H1 (cell line): ENCODE data around the gene OPCML. TPM values are rescaled to one million over a fixed set of nuclear protein-coding genes. Genes with fewer than 3 reads are reported as not detected.

Source experiments
- CTCF ChIA-PET: fragments of 300-600 bp; sonication (Branson Sonifier 250); formaldehyde crosslinking; loops from one replicate; lab custom pipeline; 2021; ENCODE audit not compliant: partially characterized antibody; lab: Charles Lee
- POLR2A ChIA-PET: fragments of 300-600 bp; sonication (Branson Sonifier 250); formaldehyde crosslinking; loops from one replicate; lab custom pipeline; 2021; ENCODE audit warnings: inconsistent platforms; ENCODE audit not compliant: partially characterized antibody; lab: Charles Lee
- DNase-seq, 2 experiments: peaks; one replicate each; pipeline versions ENCODE4 v3.0.0 to v3.0.0-alpha.2; 2010 to 2022; ENCODE audit warnings: low spot score in 2 of 2, low read depth in 1 of 2, mixed read lengths in 1 of 2
- FAIRE-seq: peaks from 2 replicates; lab custom pipeline; 2011; peaks lifted over from hg19 to GRCh38; lab: Jason Lieb, UNC
- H2AFZ ChIP-seq: 2 replicates; pipeline ENCODE4 v1.8.1; 2012; ENCODE audit warnings: low read length, inconsistent platforms
- H2AK5ac ChIP-seq: 2 replicates; pipeline ENCODE4 v1.6.1; 2013; ENCODE audit warnings: low read depth, low read length
- H2BK120ac ChIP-seq: replicated peaks from 2 replicates; pipeline ENCODE3; 2013; ENCODE audit warnings: low read depth, low read length, inconsistent platforms
- H2BK12ac ChIP-seq: 2 replicates; pipeline ENCODE4 v1.6.1; 2013; ENCODE audit warnings: low read depth, low read length
- H2BK15ac ChIP-seq: 2 replicates; pipeline ENCODE4 v1.6.1; 2013; ENCODE audit warnings: low read length
- H2BK20ac ChIP-seq: 2 replicates; pipeline ENCODE4 v1.6.1; 2013; ENCODE audit warnings: low read length
- H2BK5ac ChIP-seq: 2 replicates; pipeline ENCODE4 v1.6.1; 2013; ENCODE audit warnings: low read depth, low read length
- H3K14ac ChIP-seq: 2 replicates; pipeline ENCODE4 v1.6.1; 2013; ENCODE audit warnings: inconsistent platforms; ENCODE audit not compliant: insufficient read length
- H3K18ac ChIP-seq: 2 replicates; pipeline ENCODE4 v1.6.1; 2013; ENCODE audit warnings: low read length; ENCODE audit errors: extremely low read depth
- H3K23ac ChIP-seq: 2 replicates; pipeline ENCODE4 v1.6.1; 2013; ENCODE audit warnings: inconsistent platforms; ENCODE audit not compliant: insufficient read length
- H3K23me2 ChIP-seq: 2 replicates; pipeline ENCODE4 v1.6.1; 2013; ENCODE audit warnings: low read depth, low read length
- H3K27ac ChIP-seq: 2 replicates; pipeline ENCODE4 v1.6.1; 2011; ENCODE audit warnings: low read depth, low read length, inconsistent platforms
- H3K27me3 ChIP-seq, 4 experiments: replicated peaks in 1 of 4; 1 replicate in 1 of 4; 2 replicates in 3 of 4; pipeline versions ENCODE4 v1.6.1 to v1.8.1; 2011 to 2013; ENCODE audit warnings: low read length in 3 of 4, mild to moderate bottlenecking in 3 of 4, inconsistent platforms in 2 of 4, mixed read lengths in 2 of 4, moderate library complexity in 1 of 4; ENCODE audit not compliant: control insufficient read depth in 3 of 4, insufficient read depth in 3 of 4; ENCODE audit errors: extremely low read depth in 1 of 4
- H3K36me3 ChIP-seq, 4 experiments: 2 replicates each; pipeline versions ENCODE4 v1.6.1 to v1.8.1; 2011 to 2013; ENCODE audit warnings: mild to moderate bottlenecking in 4 of 4, low read length in 3 of 4, moderate library complexity in 2 of 4, control low read depth in 1 of 4, inconsistent platforms in 1 of 4; ENCODE audit not compliant: insufficient read depth in 4 of 4, control insufficient read depth in 2 of 4
- H3K4ac ChIP-seq: replicated peaks from 2 replicates; pipeline ENCODE3; 2013; ENCODE audit warnings: low read length, low read depth, mixed read lengths, inconsistent platforms; ENCODE audit not compliant: insufficient read length
- H3K4me1 ChIP-seq, 4 experiments: replicated peaks in 1 of 4; 1 replicate in 1 of 4; 2 replicates in 3 of 4; pipeline versions ENCODE4 v1.6.1 to v1.8.1; 2011 to 2013; ENCODE audit warnings: low read length in 3 of 4, inconsistent platforms in 2 of 4, mixed read lengths in 1 of 4; ENCODE audit not compliant: insufficient read depth in 4 of 4, control insufficient read depth in 3 of 4
- H3K4me2 ChIP-seq, 2 experiments: 2 replicates each; pipeline versions ENCODE4 v1.6.1 to v1.8.1; 2011 to 2013; ENCODE audit warnings: low read depth in 2 of 2, low read length in 2 of 2, control low read depth in 1 of 2, inconsistent platforms in 1 of 2, mild to moderate bottlenecking in 1 of 2; ENCODE audit not compliant: insufficient read depth in 1 of 2
- H3K4me3 ChIP-seq, 4 experiments: fragments of 200-600, 300-600 bp in 1 of 4; sonication (generic), shearing (Covaris generic), sonication (Bioruptor Twin) in 1 of 4; 2 replicates each; pipeline versions ENCODE4 v1.5.1 to v1.8.1; 2011 to 2016; ENCODE audit warnings: low read length in 4 of 4, low read depth in 3 of 4, control low read depth in 2 of 4, inconsistent platforms in 2 of 4, mild to moderate bottlenecking in 2 of 4, mixed read lengths in 1 of 4, moderate library complexity in 1 of 4; ENCODE audit not compliant: insufficient read depth in 2 of 4; ENCODE audit errors: extremely low read depth in 1 of 4
- H3K56ac ChIP-seq: replicated peaks from 2 replicates; pipeline ENCODE3; 2013; ENCODE audit warnings: low read depth, mild to moderate bottlenecking, mixed read lengths, low read length, inconsistent platforms; ENCODE audit not compliant: insufficient read length
- H3K79me1 ChIP-seq: 2 replicates; pipeline ENCODE4 v1.6.1; 2013; ENCODE audit warnings: low read depth, low read length, control low read depth
- H3K79me2 ChIP-seq, 2 experiments: 2 replicates each; pipeline versions ENCODE4 v1.6.1 to v1.8.1; 2012 to 2013; ENCODE audit warnings: low read length in 2 of 2, mild to moderate bottlenecking in 2 of 2, inconsistent platforms in 1 of 2; ENCODE audit not compliant: insufficient read depth in 2 of 2, control insufficient read depth in 1 of 2
- H3K9ac ChIP-seq, 4 experiments: replicated peaks in 1 of 4; 1 replicate in 1 of 4; 2 replicates in 3 of 4; pipeline versions ENCODE4 v1.6.1 to v1.8.1; 2011 to 2013; ENCODE audit warnings: low read depth in 3 of 4, low read length in 3 of 4, control low read depth in 2 of 4, mild to moderate bottlenecking in 2 of 4, moderate library complexity in 2 of 4, inconsistent platforms in 1 of 4; ENCODE audit errors: extremely low read depth in 1 of 4
- H3K9me3 ChIP-seq, 2 experiments: 2 replicates each; pipeline versions ENCODE4 v1.6.1 to v1.8.1; 2012 to 2013; ENCODE audit warnings: mild to moderate bottlenecking in 2 of 2, moderate library complexity in 2 of 2, control low read depth in 1 of 2, inconsistent platforms in 1 of 2, low read depth in 1 of 2, low read length in 1 of 2, mixed read lengths in 1 of 2; ENCODE audit not compliant: insufficient read depth in 2 of 2
- H4K20me1 ChIP-seq, 2 experiments: replicated peaks in 1 of 2; 2 replicates each; pipeline versions ENCODE3 to v1.8.1; 2011 to 2013; ENCODE audit warnings: inconsistent platforms in 2 of 2, low read length in 2 of 2, mild to moderate bottlenecking in 1 of 2; ENCODE audit not compliant: insufficient read depth in 2 of 2, control insufficient read depth in 1 of 2
- H4K5ac ChIP-seq: 2 replicates; pipeline ENCODE4 v1.6.1; 2013; ENCODE audit warnings: low read length, low read depth, mixed read lengths, inconsistent platforms; ENCODE audit not compliant: insufficient read length
- H4K8ac ChIP-seq: 2 replicates; pipeline ENCODE4 v1.8.0; 2013; ENCODE audit warnings: mild to moderate bottlenecking, moderate library complexity, low read length, inconsistent platforms; ENCODE audit not compliant: insufficient read depth; ENCODE audit errors: extremely low read depth
- H4K91ac ChIP-seq: replicated peaks from 2 replicates; pipeline ENCODE3; 2013; ENCODE audit warnings: low read length, mixed read lengths, inconsistent platforms; ENCODE audit not compliant: insufficient read length
- BRCA1 ChIP-seq: IDR thresholded peaks from 2 replicates; pipeline ENCODE4 v1.6.1; 2012; ENCODE audit warnings: low read depth, low read length, improper control_type of control experiment
- KDM4A ChIP-seq: IDR thresholded peaks from one replicate; pipeline ENCODE4 v1.7.1; 2012; ENCODE audit warnings: low read depth, mild to moderate bottlenecking, moderate library complexity, low read length, inconsistent platforms; ENCODE audit not compliant: severe bottlenecking
- WGBS, 2 experiments: shearing (Covaris generic) in 1 of 2; methylation state at CpG; one replicate each; pipeline versions ENCODE4 v1.1.6 to v1.1.7; 2013 to 2015; ENCODE audit warnings: low lambda C conversion rate in 2 of 2, mixed read lengths in 2 of 2, inconsistent platforms in 1 of 2, low coverage in 1 of 2, missing lambda C conversion rate in 1 of 2; ENCODE audit not compliant: insufficient replicate concordance in 2 of 2, insufficient coverage in 1 of 2, insufficient read length in 1 of 2; ENCODE audit errors: extremely low coverage in 1 of 2, missing lambda C conversion rate in 1 of 2; 5-methylcytosine and 5-hydroxymethylcytosine counted together
- polyA plus RNA-seq, 7 experiments: library from polyadenylated mRNA; depleted of rRNA in 3 of 7; stranded (reverse) in 5 of 7; unstranded in 2 of 7; fragments of >200 nt in 5 of 7; fragments of 200-250 nt in 2 of 7; gene quantifications; 1 replicate in 5 of 7; 2 replicates in 1 of 7; 4 replicates in 1 of 7; pipeline versions ENCODE4 v1.2.1 to v1.2.3, GENCODE V29; 2011 to 2013; ENCODE audit warnings: missing spikeins in 2 of 7, mixed read lengths in 2 of 7
- total RNA-seq: library from RNA; stranded (reverse); fragmentation: NEBNext Ultra II Directional; extraction: Animal tissue kit (Norgen Biotek cat#: 25700); gene quantifications from 2 replicates; pipeline ENCODE4 v1.2.1, GENCODE V29; 2021

The OPCML gene
- total and polyA plus RNA-seq, 2 of the 8 experiments (the other 6 are each of a cell fraction or from before 2014, with no cell fraction given), result 2.3 to 3.1 TPM

- H3K9ac ChIP-seq, result no peak overlapping the region
- no peak overlapping the region for H2BK5ac ChIP-seq
- H3K4me2 ChIP-seq, result peak overlapping the region; percentile 60 to 67; a peak in 3 of 4 replicates
- DNase-seq (no peak), FAIRE-seq (no peak)
- no peaks in the 10 kb centered on the region for H3K9me3 ChIP-seq
- peak overlapping the region; percentile 46; the same call in 1 of the 2 replicates for H4K8ac ChIP-seq
- no peak overlapping the region for H3K18ac ChIP-seq
- peaks cover 0 to 8% (median 6%) of the 10 kb centered on the region in 4 experiments; a peak in 3 of 7 replicates for H3K27me3 ChIP-seq
- peaks cover 0 to 9% (median 6%) of the 10 kb centered on the region in 4 experiments; a peak in 6 of 7 replicates for H3K4me1 ChIP-seq
- H3K36me3 ChIP-seq, result no peaks in the 10 kb centered on the region
- no peak overlapping the region for H4K91ac ChIP-seq
- H4K20me1 ChIP-seq, result no peaks in the 10 kb centered on the region
- 0 to 97% methylated on average over 1 to 3 of the region's 23 CpGs for WGBS, 2 experiments
- H2BK120ac ChIP-seq, result no peak overlapping the region
- no peaks in the 10 kb centered on the region for H3K79me1 ChIP-seq
- no peak overlapping the region for H3K23ac ChIP-seq
- H3K4me3 ChIP-seq, result peak overlapping the region; percentile 30 to 65 (median 36); a peak in 6 of 8 replicates
- ChIA-PET POLR2A (interaction anchor here (2.5 kb wide), 1 partner anchor 12 kb away, joined by 10 read pairs; no protein-coding TSS in a partner anchor), CTCF (interaction anchor here (0.6 to 11.4 kb wide), 14 partner anchors 9 to 779 kb away, joined by 3 to 102 read pairs (median 4); no protein-coding TSS in a partner anchor)
- H2BK15ac ChIP-seq, result no peak overlapping the region
- no peak overlapping the region for H2AFZ ChIP-seq
- H2AK5ac ChIP-seq, result no peak overlapping the region
- no peak overlapping the region for H3K4ac ChIP-seq
- no peaks in the 10 kb centered on the region for H3K79me2 ChIP-seq
- no peak overlapping the region for H2BK12ac ChIP-seq
- H4K5ac ChIP-seq, result no peak overlapping the region
- H3K27ac ChIP-seq, result no peak overlapping the region
- no peak overlapping the region for H3K14ac ChIP-seq
- H3K56ac ChIP-seq, result no peak overlapping the region
- no peak overlapping the region for H2BK20ac ChIP-seq
- TF ChIP-seq KDM4A (peak; percentile 47), BRCA1 (no peak)
- H3K23me2 ChIP-seq, result peaks cover 6% of the 10 kb centered on the region; the same call in 1 of the 2 replicates
Measured at GRCh38 chr11:133082453-133082781, 449.9 kb downstream of the OPCML start.
